Adrenal gland (tissue), 12 donors: ENCODE data around the gene TRIB2. TPM values are rescaled to one million over a fixed set of nuclear protein-coding genes. Genes with fewer than 3 reads are reported as not detected.
A peak's percentile ranks its signal among the peaks of the same experiment; 100 is the strongest.

Experiments used
- DNase-seq, 7 donors: peaks; one replicate each; pipeline ENCODE4 v3.0.0-alpha.2; 2019 to 2020
- H3K27ac ChIP-seq, 5 donors: fragments of 200-600 bp; sonication (generic) in 4 of 5; 1 replicate in 3 of 5; 2 replicates in 2 of 5; pipeline versions ENCODE4 v1.5.1 to v1.8.0; 2016 to 2020; ENCODE audit warnings: mild to moderate bottlenecking in 1 of 5
- H3K27me3 ChIP-seq: fragments of 200-600 bp; 2 replicates; pipeline ENCODE4 v1.8.0; 2021
- H3K36me3 ChIP-seq, 2 donors: fragments of 200-600 bp; replicated peaks in 1 of 2; 1 replicate in 1 of 2; 2 replicates in 1 of 2; pipeline versions ENCODE4 v1.5.1 to v1.8.0; 2018 to 2022
- H3K4me1 ChIP-seq, 2 donors: fragments of 200-600 bp; replicated peaks in 1 of 2; 1 replicate in 1 of 2; 2 replicates in 1 of 2; pipeline versions ENCODE4 v1.5.1 to v1.8.0; 2018 to 2021
- H3K4me3 ChIP-seq, 4 donors: fragments of 200-600 bp; sonication (generic) in 3 of 4; one replicate each; pipeline ENCODE4 v1.5.1; 2016 to 2018
- H3K9me3 ChIP-seq, 3 donors: fragments of 200-600 bp; sonication (generic) in 1 of 3; replicated peaks in 1 of 3; 1 replicate in 2 of 3; 2 replicates in 1 of 3; pipeline versions ENCODE4 v1.5.1 to v1.8.0; 2016 to 2021
- POLR2A ChIP-seq, 2 donors: fragments of 450-650 bp; IDR thresholded peaks; one replicate each; pipeline ENCODE4 v1.6.1; 2017; ENCODE audit warnings: antibody characterized with exemption in 2 of 2, mild to moderate bottlenecking in 2 of 2, moderate library complexity in 1 of 2
- WGBS, 4 donors: extraction: QIAGEN DNeasy Blood & Tissue Kit in 2 of 4; methylation state at CpG; one replicate each; pipeline versions ENCODE4 v1.1.5 to v1.1.7; 2013 to 2017; 5-methylcytosine and 5-hydroxymethylcytosine counted together
- intact Hi-C, 2 donors: fragments of 100-400 bp; cut with DNase I; formaldehyde crosslinking; loops; one replicate each; pipeline versions ENCODE4 v1.14.1 to v1.15.0; 2022 to 2023
- polyA plus RNA-seq, 3 donors: library from polyadenylated mRNA; stranded (reverse); fragments of 200-250 nt in 2 of 3; fragments of 350-450 nt in 1 of 3; fragmentation: Illumina TruSeq in 1 of 3; extraction: RNeasy Lipid Tissue Mini Kit (QIAGEN cat#74804) in 1 of 3; gene quantifications; one replicate each; pipeline ENCODE4 v1.2.3, GENCODE V29; 2013 to 2014
- total RNA-seq, 9 donors: library from RNA; depleted of rRNA in 4 of 9; stranded (reverse); fragments of >200 nt in 4 of 9; fragments of 120-200 nt in 1 of 9; fragmentation: NEBNext Ultra II Directional in 1 of 9; extraction: Animal tissue kit (Norgen Biotek cat#: 25700) in 1 of 9; gene quantifications; one replicate each; pipeline versions ENCODE4 v1.1.0 to v1.2.4, GENCODE V29; 2013 to 2023
- TF ChIP-seq, protein P1 (sequence below), 6 experiments: fragments of 450-650 bp in 4 of 6; fragments of 200-600 bp in 2 of 6; sonication (generic) in 1 of 6; IDR thresholded peaks; 1 replicate in 5 of 6; 2 replicates in 1 of 6; pipeline versions ENCODE4 v1.5.1 to v1.8.0; 2016 to 2021; ENCODE audit warnings: antibody characterized with exemption in 6 of 6, mild to moderate bottlenecking in 2 of 6, moderate library complexity in 1 of 6
- donor health status: healthy with polysubstance abuse.
- donor health status: Bipolar disorder and iron deficiency.
- donor health status: DM: yes; HTN: yes; CAD: no.
- donor health status: DM: no; HTN: no; CAD: no.
- donor health status: DM: no; HTN: no; CAD: no.
- donor health status: DM: yes; HTN: yes; CAD: no.

The TRIB2 gene
- total and polyA plus RNA-seq, 12 donors = 35.5 to 263 (median 112) TPM

DNA sequence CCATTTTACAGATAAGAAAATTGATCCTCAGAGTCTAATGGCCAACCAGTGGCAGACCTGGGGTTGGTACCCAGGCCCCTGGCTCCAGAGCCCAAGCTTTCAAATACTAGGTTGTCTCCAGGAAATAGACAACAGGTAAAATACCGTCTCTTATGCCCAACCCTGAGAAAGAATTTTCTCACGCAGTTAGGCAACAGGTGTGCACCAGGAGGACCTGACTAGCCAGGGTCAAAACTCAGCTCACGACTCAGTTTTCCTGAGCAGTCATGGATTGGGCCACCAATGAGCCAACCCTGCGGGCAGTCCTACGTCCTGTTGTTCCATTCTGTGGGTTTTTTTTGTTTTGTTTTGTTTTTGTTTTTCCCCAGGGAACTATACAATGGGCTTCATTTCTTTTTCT lies 13.5 kb downstream of the TRIB2 start:
- Histone ChIP-seq H3K36me3 (peaks cover 0 to 75% of the 10 kb centered on the region in 2 donors), H3K27me3 (no peaks in the 10 kb centered on the region), H3K9me3 (no peaks in the 10 kb centered on the region), H3K27ac (no peak overlapping the region), H3K4me3 (no peak overlapping the region), H3K4me1 (peaks cover 26 to 82% of the 10 kb centered on the region in 2 donors)
- no peak for TF ChIP-seq POLR2A (IDR thresholded peaks at IDR 0.05)
- TF ChIP-seq, protein P1, sequence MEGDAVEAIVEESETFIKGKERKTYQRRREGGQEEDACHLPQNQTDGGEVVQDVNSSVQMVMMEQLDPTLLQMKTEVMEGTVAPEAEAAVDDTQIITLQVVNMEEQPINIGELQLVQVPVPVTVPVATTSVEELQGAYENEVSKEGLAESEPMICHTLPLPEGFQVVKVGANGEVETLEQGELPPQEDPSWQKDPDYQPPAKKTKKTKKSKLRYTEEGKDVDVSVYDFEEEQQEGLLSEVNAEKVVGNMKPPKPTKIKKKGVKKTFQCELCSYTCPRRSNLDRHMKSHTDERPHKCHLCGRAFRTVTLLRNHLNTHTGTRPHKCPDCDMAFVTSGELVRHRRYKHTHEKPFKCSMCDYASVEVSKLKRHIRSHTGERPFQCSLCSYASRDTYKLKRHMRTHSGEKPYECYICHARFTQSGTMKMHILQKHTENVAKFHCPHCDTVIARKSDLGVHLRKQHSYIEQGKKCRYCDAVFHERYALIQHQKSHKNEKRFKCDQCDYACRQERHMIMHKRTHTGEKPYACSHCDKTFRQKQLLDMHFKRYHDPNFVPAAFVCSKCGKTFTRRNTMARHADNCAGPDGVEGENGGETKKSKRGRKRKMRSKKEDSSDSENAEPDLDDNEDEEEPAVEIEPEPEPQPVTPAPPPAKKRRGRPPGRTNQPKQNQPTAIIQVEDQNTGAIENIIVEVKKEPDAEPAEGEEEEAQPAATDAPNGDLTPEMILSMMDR (IDR thresholded peaks at IDR 0.05) = no peak
- WGBS, 4 donors = 90 to 94% (median 93%) methylated on average over 5 of the region's 5 CpGs
- DNase-seq = no peak
- intact Hi-C loops = loop anchor here in 1 of 2 donors (10.0 kb wide), 1 partner anchor 195 kb away; no protein-coding TSS in a partner anchor

DNA sequence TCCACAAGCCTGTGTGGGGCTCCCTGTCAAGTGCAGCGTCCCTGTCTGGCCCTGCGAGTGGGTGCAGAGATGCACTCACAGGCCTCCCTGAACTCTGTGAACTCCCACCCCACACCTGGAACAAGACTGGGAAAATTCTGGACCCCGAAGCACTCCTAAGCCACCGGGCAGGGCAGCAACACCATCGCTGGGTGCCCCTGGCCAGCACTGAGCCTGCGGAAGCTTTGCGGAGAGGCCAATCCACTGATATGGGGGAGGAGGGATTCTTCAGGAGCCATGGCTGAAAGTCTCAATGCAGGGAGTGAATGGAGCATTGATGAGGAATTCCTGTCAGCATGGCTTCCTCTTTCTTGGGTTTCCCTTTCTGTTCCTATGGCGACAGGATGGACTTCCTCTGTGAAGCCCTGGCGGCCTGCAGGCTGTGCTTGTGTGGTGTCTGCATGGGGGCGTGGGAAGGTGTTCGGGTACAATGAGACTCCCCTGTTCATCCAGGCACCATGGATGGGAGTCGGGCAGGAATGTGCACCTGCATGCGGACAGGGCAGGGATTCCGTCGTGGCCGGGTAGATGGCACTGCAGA lies 15.1 kb downstream of the TRIB2 start:
- H3K4me3 ChIP-seq = no peak overlapping the region
- peaks cover 0 to 76% of the 10 kb centered on the region in 2 donors for H3K36me3 ChIP-seq
- no peaks in the 10 kb centered on the region for H3K9me3 ChIP-seq
- TF ChIP-seq, protein P1 (IDR thresholded peaks at IDR 0.05) = no peak
- TF ChIP-seq POLR2A (IDR thresholded peaks at IDR 0.05) = no peak
- H3K27ac ChIP-seq = peak overlapping the region in 2 of 5 donors; percentile 55 to 85
- H3K4me1 ChIP-seq = peaks cover 17 to 68% of the 10 kb centered on the region in 2 donors
- WGBS, 4 donors = 87 to 100% (median 89%) methylated on average over 1 to 16 of the region's 16 CpGs
- H3K27me3 ChIP-seq = no peaks in the 10 kb centered on the region
- DNase-seq = no peak
- intact Hi-C loops = loop anchor here in 1 of 2 donors (10.0 kb wide), 1 partner anchor 193 kb away; no protein-coding TSS in a partner anchor

- H3K27me3 ChIP-seq = no peaks in the 10 kb centered on the region
- H3K9me3 ChIP-seq = no peaks in the 10 kb centered on the region
- 21 to 43% (median 40%) methylated on average over 10 of the region's 10 CpGs for WGBS, 4 donors
- peaks cover 0 to 70% of the 10 kb centered on the region in 2 donors for H3K36me3 ChIP-seq
- no peak overlapping the region for H3K4me3 ChIP-seq
- peak overlapping the region in 3 of 5 donors; percentile 16 to 85 (median 55) for H3K27ac ChIP-seq
- TF ChIP-seq, protein P1 (IDR thresholded peaks at IDR 0.05) = no peak
- no peak for TF ChIP-seq POLR2A (IDR thresholded peaks at IDR 0.05)
- DNase-seq = peak in 6 of 7 donors; percentile 21 to 76 (median 64)
- intact Hi-C loops = loop anchor here in 1 of 2 donors (10.0 kb wide), 1 partner anchor 192 kb away; no protein-coding TSS in a partner anchor
- peaks cover 17 to 60% of the 10 kb centered on the region in 2 donors for H3K4me1 ChIP-seq
Observed at GRCh38 chr2:12732651-12733050, 15.9 kb downstream of the TRIB2 start.

- Histone ChIP-seq H3K9me3 (no peaks in the 10 kb centered on the region), H3K4me1 (peaks cover 17 to 50% of the 10 kb centered on the region in 2 donors), H3K27me3 (no peaks in the 10 kb centered on the region), H3K36me3 (peaks cover 0 to 62% of the 10 kb centered on the region in 2 donors), H3K4me3 (no peak overlapping the region), H3K27ac (peak overlapping the region in 4 of 5 donors; percentile 27 to 87 (median 57))
- intact Hi-C loops = loop anchor here in 1 of 2 donors (10.0 kb wide), 1 partner anchor 191 kb away; no protein-coding TSS in a partner anchor
- WGBS, 4 donors = 32 to 65% (median 49%) methylated on average over 4 to 7 of the region's 7 CpGs
- TF ChIP-seq, protein P1 (IDR thresholded peaks at IDR 0.05) = no peak
- no peak for TF ChIP-seq POLR2A (IDR thresholded peaks at IDR 0.05)
- no peak for DNase-seq
Observed at GRCh38 chr2:12733846-12734245, 17.1 kb downstream of the TRIB2 start.
